Lung (tissue), 12 donors: Measurements from ENCODE around the gene ZNF784. TPM values are rescaled to one million over a fixed set of nuclear protein-coding genes. Genes with fewer than 3 reads are reported as not detected.

Experiments
- ATAC-seq: fragments of 200-7000 bp; cut with Tn5 transposase; one replicate; pipeline ENCODE4 v1.9.1; 2020; ENCODE audit warnings: moderate number of reproducible peaks; ENCODE audit not compliant: insufficient read depth, low FRiP score
- DNase-seq, 3 donors: peaks; one replicate each; pipeline ENCODE4 v3.0.0-alpha.2; 2013 to 2017
- H3K27ac ChIP-seq, 2 donors: one replicate each; pipeline ENCODE4 v1.5.1; 2013; ENCODE audit warnings: mild to moderate bottlenecking in 2 of 2, moderate library complexity in 2 of 2, control low read depth in 1 of 2, inconsistent platforms in 1 of 2, low read depth in 1 of 2, low read length in 1 of 2
- H3K27me3 ChIP-seq, 3 donors: one replicate each; pipeline ENCODE4 v1.5.1; 2013; ENCODE audit warnings: low read length in 2 of 3; ENCODE audit not compliant: control insufficient read depth in 3 of 3, insufficient read depth in 3 of 3
- H3K36me3 ChIP-seq, 4 donors: one replicate each; pipeline ENCODE4 v1.5.1; 2013; ENCODE audit warnings: low read length in 4 of 4, mild to moderate bottlenecking in 1 of 4, moderate library complexity in 1 of 4; ENCODE audit not compliant: control insufficient read depth in 4 of 4, insufficient read depth in 4 of 4
- H3K4me1 ChIP-seq, 5 donors: one replicate each; pipeline ENCODE4 v1.5.1; 2013; ENCODE audit warnings: low read length in 5 of 5, mild to moderate bottlenecking in 2 of 5, moderate library complexity in 1 of 5; ENCODE audit not compliant: control insufficient read depth in 5 of 5, insufficient read depth in 5 of 5
- H3K4me3 ChIP-seq: one replicate; pipeline ENCODE4 v1.5.1; 2013; ENCODE audit warnings: mild to moderate bottlenecking, control low read depth, moderate library complexity
- H3K9ac ChIP-seq, 2 donors: one replicate each; pipeline ENCODE4 v1.5.1; 2013; ENCODE audit warnings: low read length in 2 of 2, control low read depth in 1 of 2; ENCODE audit not compliant: insufficient read depth in 1 of 2
- H3K9me3 ChIP-seq, 4 donors: one replicate each; pipeline ENCODE4 v1.5.1; 2013; ENCODE audit warnings: low read length in 3 of 4, mild to moderate bottlenecking in 1 of 4, moderate library complexity in 1 of 4; ENCODE audit not compliant: control insufficient read depth in 4 of 4, insufficient read depth in 3 of 4
- WGBS, 2 donors: extraction: QIAGEN DNeasy Blood & Tissue Kit; methylation state at CpG; one replicate each; pipeline ENCODE4 v1.1.7; 2013; 5-methylcytosine and 5-hydroxymethylcytosine counted together
- polyA plus RNA-seq, 2 donors: library from polyadenylated mRNA; stranded (reverse); fragments of 200-250 nt; gene quantifications; one replicate each; pipeline ENCODE4 v1.2.1, GENCODE V29; 2013
- total RNA-seq, 2 donors: library from RNA; depleted of rRNA in 1 of 2; stranded (reverse); fragments of >200 nt in 1 of 2; gene quantifications; one replicate each; pipeline ENCODE4 v1.2.1, GENCODE V29; 2014 to 2021
- TF ChIP-seq, protein P1 (sequence below): IDR thresholded peaks from 2 replicates; pipeline ENCODE4 v1.5.1; 2012; ENCODE audit warnings: mild to moderate bottlenecking; ENCODE audit errors: control extremely low read depth, extremely low read depth
- donor health status: control.
- donor health status: control.
- donor health status: Bipolar disorder and iron deficiency.
- donor health status: healthy.
- donor health status: DM: yes; HTN: yes; CAD: no.

The ZNF784 gene
- total and polyA plus RNA-seq, 4 donors, result 6.3 to 9.4 (median 6.9) TPM

DNA sequence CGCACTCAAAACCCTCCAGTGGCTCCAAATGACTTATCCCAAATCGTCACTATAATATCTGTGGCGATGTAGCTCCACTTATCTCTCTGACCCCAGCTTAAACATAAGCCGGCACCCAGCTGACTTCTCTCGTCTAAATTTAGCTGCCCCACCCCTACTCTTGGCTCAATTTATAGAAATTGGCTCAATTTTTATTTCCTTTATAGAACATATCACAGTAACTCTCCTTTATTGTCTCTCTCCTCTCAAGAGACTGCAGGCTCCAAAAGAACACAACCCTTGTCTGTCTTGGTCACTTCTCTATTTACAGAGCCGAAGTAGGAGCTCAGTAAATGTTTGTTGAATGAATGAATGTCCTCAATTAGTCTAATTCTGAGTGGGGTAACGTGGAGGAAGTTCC is 805 bp downstream of the ZNF784 start:
- H3K36me3 ChIP-seq, result peaks cover 3 to 19% (median 4%) of the 10 kb centered on the region in 4 donors
- DNase-seq (peak in 1 of 3 donors; percentile 10), ATAC-seq (no peak)
- peak overlapping the region; percentile 17 for H3K4me3 ChIP-seq
- H3K27me3 ChIP-seq, result no peaks in the 10 kb centered on the region
- H3K4me1 ChIP-seq, result peaks cover 3 to 25% (median 8%) of the 10 kb centered on the region in 5 donors
- peak overlapping the region in 1 of 2 donors; percentile 71 for H3K9ac ChIP-seq
- H3K9me3 ChIP-seq, result no peaks in the 10 kb centered on the region
- TF ChIP-seq, protein P1, sequence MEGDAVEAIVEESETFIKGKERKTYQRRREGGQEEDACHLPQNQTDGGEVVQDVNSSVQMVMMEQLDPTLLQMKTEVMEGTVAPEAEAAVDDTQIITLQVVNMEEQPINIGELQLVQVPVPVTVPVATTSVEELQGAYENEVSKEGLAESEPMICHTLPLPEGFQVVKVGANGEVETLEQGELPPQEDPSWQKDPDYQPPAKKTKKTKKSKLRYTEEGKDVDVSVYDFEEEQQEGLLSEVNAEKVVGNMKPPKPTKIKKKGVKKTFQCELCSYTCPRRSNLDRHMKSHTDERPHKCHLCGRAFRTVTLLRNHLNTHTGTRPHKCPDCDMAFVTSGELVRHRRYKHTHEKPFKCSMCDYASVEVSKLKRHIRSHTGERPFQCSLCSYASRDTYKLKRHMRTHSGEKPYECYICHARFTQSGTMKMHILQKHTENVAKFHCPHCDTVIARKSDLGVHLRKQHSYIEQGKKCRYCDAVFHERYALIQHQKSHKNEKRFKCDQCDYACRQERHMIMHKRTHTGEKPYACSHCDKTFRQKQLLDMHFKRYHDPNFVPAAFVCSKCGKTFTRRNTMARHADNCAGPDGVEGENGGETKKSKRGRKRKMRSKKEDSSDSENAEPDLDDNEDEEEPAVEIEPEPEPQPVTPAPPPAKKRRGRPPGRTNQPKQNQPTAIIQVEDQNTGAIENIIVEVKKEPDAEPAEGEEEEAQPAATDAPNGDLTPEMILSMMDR, result no peak
- H3K27ac ChIP-seq, result peak overlapping the region; percentile 32 to 67
- WGBS, 2 donors, result 55 to 79% methylated on average over 7 of the region's 7 CpGs

DNA sequence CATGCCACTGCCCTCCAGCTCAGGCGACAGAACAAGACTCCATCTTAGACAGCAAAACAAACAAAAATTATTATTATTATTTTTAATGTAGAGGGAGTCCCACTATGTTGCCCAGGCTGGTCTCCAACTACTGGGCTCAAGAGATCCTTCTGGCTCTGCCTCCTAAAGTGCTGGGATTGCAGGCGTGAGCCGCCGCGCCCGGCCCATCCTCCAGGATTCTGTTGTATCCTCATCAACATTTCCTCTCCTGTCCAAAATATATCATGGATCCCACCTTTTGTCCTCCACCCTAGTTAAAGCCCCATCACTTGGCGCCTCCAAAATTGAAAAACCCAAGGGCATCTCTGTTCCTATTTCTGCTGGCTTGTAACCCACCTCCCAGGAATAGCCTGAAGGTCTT is 1.2 kb downstream of the ZNF784 start:
- ATAC-seq (no peak), DNase-seq (no peak)
- no peaks in the 10 kb centered on the region for H3K27me3 ChIP-seq
- H3K27ac ChIP-seq, result peak overlapping the region in 1 of 2 donors; percentile 26
- peaks cover 3 to 27% (median 8%) of the 10 kb centered on the region in 5 donors for H3K4me1 ChIP-seq
- WGBS, 2 donors, result 97 to 98% methylated on average over 7 of the region's 7 CpGs
- H3K9ac ChIP-seq, result peak overlapping the region in 1 of 2 donors; percentile 23
- no peaks in the 10 kb centered on the region for H3K9me3 ChIP-seq
- TF ChIP-seq, protein P1, result no peak
- H3K36me3 ChIP-seq, result peaks cover 3 to 19% (median 4%) of the 10 kb centered on the region in 4 donors
- H3K4me3 ChIP-seq, result no peak overlapping the region

DNA sequence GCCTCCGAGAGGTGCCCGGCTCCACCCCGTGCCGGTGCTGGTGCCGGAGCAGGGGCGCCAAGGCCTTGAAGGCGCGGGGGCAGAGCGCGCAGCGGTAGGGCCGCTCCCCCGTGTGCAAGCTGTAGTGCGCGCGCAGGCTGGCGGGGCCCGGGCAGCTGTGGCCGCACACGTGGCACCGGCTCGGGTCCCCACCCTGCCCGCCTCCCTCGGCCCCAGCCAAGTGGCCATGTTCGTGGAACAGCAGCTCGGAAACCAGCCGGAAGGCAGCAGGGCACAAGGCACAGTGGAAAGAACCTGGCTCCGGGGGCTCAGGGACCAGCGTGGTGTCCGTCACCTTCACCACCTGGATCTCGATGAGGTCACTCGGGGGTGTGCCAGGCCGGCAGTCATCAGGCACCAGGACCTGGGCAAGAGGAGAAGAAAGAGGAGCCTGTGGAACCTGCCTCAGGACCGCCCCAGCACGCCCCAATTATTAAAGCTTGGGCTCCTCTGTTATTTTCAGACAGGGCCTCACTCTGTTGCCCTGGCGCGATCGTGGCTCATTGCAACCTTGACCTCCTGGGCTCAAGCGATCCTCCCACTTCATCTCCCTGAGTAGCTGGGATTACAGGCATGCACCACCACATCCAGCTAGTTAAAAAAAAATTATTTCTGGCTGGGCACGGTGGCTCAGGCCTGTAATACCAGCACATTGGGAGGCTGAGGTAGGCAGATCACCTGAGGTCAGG is 2.0 kb downstream of the ZNF784 start:
- Histone ChIP-seq H3K9ac (no peak overlapping the region), H3K4me3 (no peak overlapping the region), H3K36me3 (peaks cover 3 to 22% (median 7%) of the 10 kb centered on the region in 4 donors), H3K9me3 (no peaks in the 10 kb centered on the region), H3K27ac (no peak overlapping the region), H3K27me3 (no peaks in the 10 kb centered on the region), H3K4me1 (peaks cover 3 to 27% (median 8%) of the 10 kb centered on the region in 5 donors)
- TF ChIP-seq, protein P1, result no peak
- DNase-seq (no peak), ATAC-seq (no peak)
- 96% methylated on average over 39 to 40 of the region's 40 CpGs for WGBS, 2 donors
